PC-3 (cell line): ENCODE measurements around the gene TTC39A. TPM values are rescaled to one million over a fixed set of nuclear protein-coding genes. Genes with fewer than 3 reads are reported as not detected.

ENCODE experiments used
- ATAC-seq: fragments of 200-7000 bp; cut with Tn5 transposase; 2 replicates; pipeline ENCODE4 v1.9.1; 2020; ENCODE audit warnings: mild to moderate bottlenecking, moderate library complexity
- BruUV-seq: library from RNA; stranded (reverse); fragments of 400-500 nt; replicated peaks from 2 replicates; lab custom pipeline; 2021; lab: Mats Ljungman, UMichigan
- CTCF ChIA-PET: fragments of 300-600 bp; sonication (Branson Sonifier 250); formaldehyde crosslinking; loops from one replicate; lab custom pipeline; 2022; ENCODE audit warnings: antibody characterized with exemption; lab: Charles Lee
- POLR2A ChIA-PET: fragments of 300-600 bp; sonication (Branson Sonifier 250); formaldehyde crosslinking; loops from one replicate; lab custom pipeline; 2022; ENCODE audit warnings: antibody characterized with exemption; ENCODE audit not compliant: unreplicated experiment; lab: Charles Lee
- DNase-seq: peaks from one replicate; pipeline ENCODE4 v3.0.0-alpha.2; 2015
- H2AFZ ChIP-seq: fragments of 300-600 bp; sonication (generic); 2 replicates; pipeline ENCODE4 v1.6.0; 2016; ENCODE audit warnings: antibody characterized with exemption, low read length
- H3F3A ChIP-seq: fragments of 300-600 bp; sonication (generic); one replicate; pipeline ENCODE4 v1.6.0; 2017; ENCODE audit warnings: antibody characterized with exemption, low read length, control low read depth, mild to moderate bottlenecking; ENCODE audit not compliant: unreplicated experiment
- H3K27ac ChIP-seq: fragments of 300-600 bp; sonication (generic); 2 replicates; pipeline ENCODE4 v1.5.1; 2016; ENCODE audit warnings: mild to moderate bottlenecking, low read length
- H3K27me3 ChIP-seq: fragments of 300-600 bp; sonication (generic); 2 replicates; pipeline ENCODE4 v1.6.1; 2016; ENCODE audit warnings: low read length, mixed read lengths
- H3K36me3 ChIP-seq: fragments of 300-600 bp; sonication (generic); 2 replicates; pipeline ENCODE4 v1.6.1; 2016; ENCODE audit warnings: low read depth, mixed run types, low read length, mixed read lengths
- H3K4me1 ChIP-seq: fragments of 300-600 bp; sonication (generic); 2 replicates; pipeline ENCODE4 v1.5.1; 2016; ENCODE audit warnings: low read length; ENCODE audit not compliant: insufficient read depth
- H3K4me2 ChIP-seq: fragments of 300-600 bp; sonication (generic); 2 replicates; pipeline ENCODE4 v1.6.0; 2016; ENCODE audit warnings: low read length
- H3K4me3 ChIP-seq: fragments of 300-600 bp; sonication (generic); 2 replicates; pipeline ENCODE4 v1.5.1; 2016; ENCODE audit warnings: mild to moderate bottlenecking, low read length, mixed read lengths
- H3K79me2 ChIP-seq: fragments of 300-600 bp; sonication (generic); 2 replicates; pipeline ENCODE4 v1.6.1; 2017; ENCODE audit warnings: low read length, mixed read lengths
- H3K9ac ChIP-seq: fragments of 300-600 bp; sonication (generic); 2 replicates; pipeline ENCODE4 v1.6.0; 2016; ENCODE audit warnings: mild to moderate bottlenecking, low read length
- H3K9me2 ChIP-seq: fragments of 300-600 bp; sonication (generic); replicated peaks from 2 replicates; pipeline ENCODE4 v1.6.1; 2016; ENCODE audit warnings: mixed run types, low read length, mixed read lengths
- H3K9me3 ChIP-seq: fragments of 300-600 bp; sonication (generic); 2 replicates; pipeline ENCODE4 v1.6.1; 2016; ENCODE audit warnings: low read length, mixed read lengths
- H4K20me1 ChIP-seq: fragments of 300-600 bp; sonication (generic); 2 replicates; pipeline ENCODE4 v1.6.1; 2016; ENCODE audit warnings: low read length, mixed read lengths
- CTCF ChIP-seq: fragments of 300-600 bp; sonication (generic); conservative IDR thresholded peaks from 2 replicates; pipeline ENCODE4 v1.5.1; 2017; ENCODE audit warnings: antibody characterized with exemption, low read depth, mild to moderate bottlenecking, low read length
- EZH2 ChIP-seq: fragments of 300-600 bp; sonication (generic); IDR thresholded peaks from one replicate; pipeline ENCODE4 v1.6.1; 2017; ENCODE audit warnings: antibody characterized with exemption, mild to moderate bottlenecking, low read length; ENCODE audit not compliant: unreplicated experiment
- EZH2phosphoT487 ChIP-seq: fragments of 300-600 bp; sonication (generic); IDR thresholded peaks from 2 replicates; pipeline ENCODE4 v1.6.1; 2018; ENCODE audit warnings: mild to moderate bottlenecking, antibody characterized with exemption, low read length, borderline replicate concordance
- intact Hi-C: fragments of 100-400 bp; cut with micrococcal nuclease; formaldehyde crosslinking; loops from 2 replicates; pipeline ENCODE4 v1.9.0; 2023
- total RNA-seq: library from RNA; depleted of rRNA; stranded (reverse); fragments of >200 nt; gene quantifications from 2 replicates; pipeline ENCODE4 v1.2.3, GENCODE V29; 2014

TTC39A gene
- total RNA-seq, 1 experiment from 2014 or later: 11.1 TPM

GRCh38 chr1:51323778-51324177 is 6.6 kb downstream of the TTC39A start:
- ATAC-seq: no peak
- no peak for DNase-seq
- H3K36me3 ChIP-seq: no peaks in the 10 kb centered on the region
- ChIA-PET CTCF (no interaction called here), POLR2A (no interaction called here)
- no peaks in the 10 kb centered on the region for H3K9me2 ChIP-seq
- TF ChIP-seq EZH2 (no peak), CTCF (no peak), EZH2phosphoT487 (no peak)
- H3K79me2 ChIP-seq: no peaks in the 10 kb centered on the region
- H2AFZ ChIP-seq: no peak overlapping the region
- no peaks in the 10 kb centered on the region for H4K20me1 ChIP-seq
- H3K9ac ChIP-seq: no peak overlapping the region
- H3K9me3 ChIP-seq: no peaks in the 10 kb centered on the region
- intact Hi-C loops: no loop called here
- BruUV-seq: no TSS peak
- H3K27me3 ChIP-seq: no peaks in the 10 kb centered on the region
- no peaks in the 10 kb centered on the region for H3F3A ChIP-seq
- no peak overlapping the region for H3K4me2 ChIP-seq
- H3K4me1 ChIP-seq: no peaks in the 10 kb centered on the region
- H3K27ac ChIP-seq: no peak overlapping the region
- no peak overlapping the region for H3K4me3 ChIP-seq

- ChIA-PET CTCF (no interaction called here), POLR2A (no interaction called here)
- Histone ChIP-seq H3K27me3 (no peaks in the 10 kb centered on the region), H3K4me2 (no peak overlapping the region), H3K4me3 (no peak overlapping the region), H4K20me1 (no peaks in the 10 kb centered on the region), H3K4me1 (no peaks in the 10 kb centered on the region), H3K9ac (no peak overlapping the region), H3K9me3 (no peaks in the 10 kb centered on the region), H3F3A (no peaks in the 10 kb centered on the region), H3K27ac (no peak overlapping the region), H3K79me2 (no peaks in the 10 kb centered on the region), H3K36me3 (no peaks in the 10 kb centered on the region), H2AFZ (no peak overlapping the region), H3K9me2 (no peaks in the 10 kb centered on the region)
- ATAC-seq (no peak), DNase-seq (no peak)
- intact Hi-C loops: no loop called here
- TF ChIP-seq EZH2: no peak
- TF ChIP-seq EZH2phosphoT487: no peak
- no peak for TF ChIP-seq CTCF
- no TSS peak for BruUV-seq
Measured at GRCh38 chr1:51322417-51323101, 7.8 kb downstream of the TTC39A start.

GRCh38 chr1:51321924-51322280 is 8.5 kb downstream of the TTC39A start:
- TF ChIP-seq EZH2: no peak
- TF ChIP-seq CTCF: no peak
- no peak for TF ChIP-seq EZH2phosphoT487
- intact Hi-C loops: no loop called here

More at GRCh38 chr1:51321924-51322280, 8.5 kb downstream of the TTC39A start:
- no peaks in the 10 kb centered on the region for H3K9me3 ChIP-seq
- CTCF ChIA-PET: no interaction called here
- H4K20me1 ChIP-seq: no peaks in the 10 kb centered on the region
- no peak overlapping the region for H3K4me2 ChIP-seq
- H3K9ac ChIP-seq: no peak overlapping the region
- no peaks in the 10 kb centered on the region for H3K9me2 ChIP-seq
- H3K4me3 ChIP-seq: no peak overlapping the region
- H2AFZ ChIP-seq: no peak overlapping the region
- ATAC-seq (no peak), DNase-seq (no peak)
- no TSS peak for BruUV-seq
- H3F3A ChIP-seq: no peaks in the 10 kb centered on the region
- no peaks in the 10 kb centered on the region for H3K27me3 ChIP-seq
- H3K4me1 ChIP-seq: no peaks in the 10 kb centered on the region
- no peaks in the 10 kb centered on the region for H3K79me2 ChIP-seq
- H3K36me3 ChIP-seq: no peaks in the 10 kb centered on the region
- H3K27ac ChIP-seq: no peak overlapping the region
- POLR2A ChIA-PET: interaction anchor here (0.6 kb wide), 1 partner anchor 152 kb away, joined by 3 read pairs; no protein-coding TSS in a partner anchor
